Erythroblast (primary cell): ENCODE results near the gene SERPING1.

Source experiments
- GATA1 ChIP-seq: IDR thresholded peaks from 2 replicates; pipeline ENCODE4 v1.6.1; 2011; ENCODE audit warnings: low read depth, mild to moderate bottlenecking, control low read depth, low read length, moderate library complexity
- POLR2A ChIP-seq: IDR thresholded peaks from 2 replicates; pipeline ENCODE4 v1.6.1; 2011; ENCODE audit warnings: mild to moderate bottlenecking, low read length

DNA sequence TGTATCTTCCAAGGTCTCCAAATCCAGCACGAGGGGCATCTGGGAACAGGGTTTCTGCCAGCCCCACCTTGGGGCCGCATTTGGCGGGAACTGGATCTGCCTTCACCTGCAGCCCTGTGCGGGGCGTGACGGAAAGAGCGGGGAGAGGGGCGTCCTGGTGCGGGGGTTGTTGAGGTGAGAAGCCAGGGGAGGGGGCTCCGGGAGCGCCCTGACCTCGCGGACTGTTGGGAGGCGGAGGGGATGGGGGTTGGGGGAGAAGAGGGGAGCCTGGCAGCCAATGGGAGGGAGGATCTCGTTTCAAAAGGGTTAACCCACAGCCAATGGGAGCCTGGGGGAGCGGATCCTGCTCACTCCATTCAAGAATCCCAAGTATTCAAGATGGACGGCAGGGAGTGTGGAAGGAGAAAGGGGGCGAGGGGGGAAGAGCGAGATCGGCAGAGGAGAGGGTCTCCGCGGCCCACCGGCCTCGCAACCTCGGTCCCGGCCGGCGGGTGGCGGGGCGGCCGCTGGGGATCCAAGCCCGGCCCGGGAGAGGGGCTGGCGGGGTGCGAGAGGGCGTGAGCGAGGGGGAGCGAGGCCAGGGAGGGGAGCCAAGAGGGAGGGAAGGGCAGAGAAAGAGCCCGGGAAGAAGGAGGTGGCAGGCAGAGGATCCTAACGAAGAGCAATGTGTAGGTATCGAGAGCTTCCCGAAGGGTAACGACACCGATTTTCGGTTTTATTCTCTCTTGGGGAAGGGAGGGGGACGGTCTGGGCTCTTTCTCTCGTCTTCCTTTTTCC lies 40.7 kb downstream of the SERPING1 start:
- TF ChIP-seq POLR2A: no peak
- no peak for TF ChIP-seq GATA1
